OCI-LY1 (cell line): ENCODE measurements around the gene TUBAL3.

Experiments
- EZH2 ChIP-seq: fragments of 200-600 bp; sonication (generic), shearing (Covaris generic); IDR thresholded peaks from 2 replicates; pipeline ENCODE4 v1.8.0; 2017; ENCODE audit warnings: borderline replicate concordance, mixed run types, mild to moderate bottlenecking, antibody characterized with exemption, low read length, moderate library complexity, mixed read lengths
- TF ChIP-seq, protein P1 (sequence below): fragments of 200-600 bp; sonication (generic), shearing (Covaris generic); IDR thresholded peaks from 2 replicates; pipeline ENCODE4 v1.5.1; 2017; ENCODE audit warnings: mild to moderate bottlenecking, antibody characterized with exemption, low read length, moderate library complexity, mixed read lengths

DNA sequence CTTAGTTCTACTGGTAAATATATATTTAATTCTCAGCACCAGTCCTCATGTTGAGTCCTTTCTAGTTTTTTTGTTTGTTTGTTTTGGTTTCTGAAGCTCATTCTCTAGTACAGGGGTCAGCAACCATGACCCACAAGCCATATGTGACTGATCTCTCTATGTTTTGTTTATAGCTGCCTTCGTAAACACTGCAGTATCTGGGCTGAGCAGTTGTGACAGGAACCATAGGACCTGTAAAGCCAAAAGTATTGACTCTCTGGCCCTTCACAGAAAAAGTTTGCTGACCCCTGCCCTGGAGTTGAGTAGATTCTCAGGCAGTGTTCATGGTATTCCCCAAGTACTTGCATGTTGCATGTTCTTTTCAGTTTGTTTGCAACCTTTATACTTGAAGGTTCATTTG is 28.6 kb upstream of the TUBAL3 start:
- TF ChIP-seq, protein P1, sequence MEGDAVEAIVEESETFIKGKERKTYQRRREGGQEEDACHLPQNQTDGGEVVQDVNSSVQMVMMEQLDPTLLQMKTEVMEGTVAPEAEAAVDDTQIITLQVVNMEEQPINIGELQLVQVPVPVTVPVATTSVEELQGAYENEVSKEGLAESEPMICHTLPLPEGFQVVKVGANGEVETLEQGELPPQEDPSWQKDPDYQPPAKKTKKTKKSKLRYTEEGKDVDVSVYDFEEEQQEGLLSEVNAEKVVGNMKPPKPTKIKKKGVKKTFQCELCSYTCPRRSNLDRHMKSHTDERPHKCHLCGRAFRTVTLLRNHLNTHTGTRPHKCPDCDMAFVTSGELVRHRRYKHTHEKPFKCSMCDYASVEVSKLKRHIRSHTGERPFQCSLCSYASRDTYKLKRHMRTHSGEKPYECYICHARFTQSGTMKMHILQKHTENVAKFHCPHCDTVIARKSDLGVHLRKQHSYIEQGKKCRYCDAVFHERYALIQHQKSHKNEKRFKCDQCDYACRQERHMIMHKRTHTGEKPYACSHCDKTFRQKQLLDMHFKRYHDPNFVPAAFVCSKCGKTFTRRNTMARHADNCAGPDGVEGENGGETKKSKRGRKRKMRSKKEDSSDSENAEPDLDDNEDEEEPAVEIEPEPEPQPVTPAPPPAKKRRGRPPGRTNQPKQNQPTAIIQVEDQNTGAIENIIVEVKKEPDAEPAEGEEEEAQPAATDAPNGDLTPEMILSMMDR, result no peak
- no peak for TF ChIP-seq EZH2
